Large intestine (tissue), 3 donors: ENCODE data around the gene VNN1. TPM values are rescaled to one million over a fixed set of nuclear protein-coding genes. Genes with fewer than 3 reads are reported as not detected.
"Not testable (repeated sequence)": the region's sequence is repeated elsewhere in the genome, so short reads cannot be mapped to it uniquely, and the experiment has no call there.

ENCODE experiments used
- DNase-seq, 2 donors: peaks; one replicate each; pipeline versions ENCODE4 v3.0.0 to v3.0.0-alpha.2; 2013
- H3K27ac ChIP-seq: one replicate; pipeline ENCODE4 v1.5.1; 2013; ENCODE audit warnings: low read length
- H3K27me3 ChIP-seq: 2 replicates; pipeline ENCODE4 v1.6.1; 2013; ENCODE audit warnings: low read length; ENCODE audit not compliant: control insufficient read depth, insufficient read depth
- H3K36me3 ChIP-seq: 2 replicates; pipeline ENCODE4 v1.6.1; 2013; ENCODE audit warnings: low read length; ENCODE audit not compliant: control insufficient read depth, insufficient read depth
- H3K4me1 ChIP-seq: one replicate; pipeline ENCODE4 v1.6.1; 2013; ENCODE audit warnings: low read length; ENCODE audit not compliant: control insufficient read depth, insufficient read depth
- H3K4me3 ChIP-seq: one replicate; pipeline ENCODE4 v1.5.1; 2013; ENCODE audit warnings: low read length
- H3K9me3 ChIP-seq: one replicate; pipeline ENCODE4 v1.6.1; 2013; ENCODE audit warnings: mild to moderate bottlenecking, low read depth, low read length, moderate library complexity; ENCODE audit not compliant: control insufficient read depth
- WGBS: methylation state at CpG from one replicate; pipeline ENCODE4 v1.1.5; 2013; ENCODE audit warnings: low lambda C conversion rate; ENCODE audit not compliant: insufficient coverage; 5-methylcytosine and 5-hydroxymethylcytosine counted together
- polyA plus RNA-seq: library from polyadenylated mRNA; unstranded; fragments of 120-200 nt; gene quantifications from one replicate; pipeline ENCODE4 v1.2.1, GENCODE V29; 2013

Gene VNN1
- polyA plus RNA-seq, 1 donor = 2.0 TPM

DNA sequence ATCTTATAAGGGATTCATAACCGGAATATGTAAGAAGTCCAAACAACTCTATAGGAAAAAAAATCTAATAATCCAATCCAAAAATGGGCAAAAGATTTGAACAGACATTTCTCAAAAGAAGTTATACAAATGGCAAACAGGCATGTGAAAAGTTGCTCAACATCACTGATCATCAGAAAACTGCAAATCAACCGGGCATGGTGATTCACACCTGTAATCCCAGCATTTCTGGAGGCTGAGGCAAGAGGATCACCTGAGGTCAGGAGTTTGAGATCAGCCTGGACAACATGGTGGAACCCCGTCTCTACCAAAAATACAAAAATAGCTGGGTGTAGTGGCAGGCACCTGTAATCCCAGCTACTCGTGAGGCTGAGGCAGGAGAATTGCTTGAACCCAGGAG is 7.1 kb downstream of the VNN1 start:
- H3K9me3 ChIP-seq, H3K27ac ChIP-seq, H3K36me3 ChIP-seq, DNase-seq, H3K27me3 ChIP-seq, H3K4me3 ChIP-seq, H3K4me1 ChIP-seq: not testable (repeated sequence)
- WGBS = no CpG with 5 or more reads among the region's 4 CpGs

DNA sequence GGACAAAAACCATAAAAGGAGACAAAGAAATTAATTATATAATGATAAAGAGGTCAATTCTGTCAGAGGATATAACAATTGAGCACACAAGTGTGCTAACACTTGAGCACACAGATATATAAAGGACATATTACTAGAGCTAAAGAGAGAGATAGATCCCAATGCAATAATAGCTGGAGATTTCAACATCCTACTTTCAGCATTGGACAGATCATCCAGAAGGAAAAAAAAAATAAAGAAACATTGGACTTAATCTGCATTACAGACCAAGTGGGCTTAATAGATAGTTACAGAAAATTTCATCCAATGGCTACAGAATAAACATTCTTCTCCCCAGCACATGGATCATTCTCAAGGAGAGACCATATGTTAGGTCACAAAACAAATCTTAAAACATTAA is 9.9 kb downstream of the VNN1 start:
- Histone ChIP-seq H3K9me3 (peaks cover 7% of the 10 kb centered on the region), H3K27ac (no peak overlapping the region), H3K4me3 (no peak overlapping the region), H3K36me3 (no peaks in the 10 kb centered on the region), H3K27me3 (no peaks in the 10 kb centered on the region), H3K4me1 (no peaks in the 10 kb centered on the region)
- DNase-seq = no peak

DNA sequence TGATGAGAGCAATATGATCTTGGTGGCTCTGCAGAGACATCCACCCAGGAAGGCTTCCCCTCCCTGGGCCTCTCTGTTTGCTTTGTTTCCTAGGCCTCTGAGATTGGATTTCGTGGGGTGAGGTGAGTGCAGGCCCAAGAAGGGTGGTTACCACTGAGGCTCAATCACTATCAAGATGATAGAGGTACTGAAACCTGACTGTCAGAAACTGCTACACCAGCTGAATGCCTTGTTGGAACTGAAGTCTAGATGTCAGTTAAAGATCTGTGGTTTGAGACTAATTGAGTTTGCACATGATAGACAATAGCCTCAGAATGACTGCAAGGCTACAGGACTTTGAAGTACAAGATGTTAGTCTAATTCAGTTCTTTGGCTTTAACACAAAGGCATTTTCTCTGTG is 15.2 kb downstream of the VNN1 start:
- no peak for DNase-seq
- H3K4me3 ChIP-seq = no peak overlapping the region
- H3K36me3 ChIP-seq = no peaks in the 10 kb centered on the region
- H3K9me3 ChIP-seq = peaks cover 11% of the 10 kb centered on the region
- WGBS = no CpG with 5 or more reads among the region's 1 CpG
- H3K27me3 ChIP-seq = no peaks in the 10 kb centered on the region
- no peaks in the 10 kb centered on the region for H3K4me1 ChIP-seq
- H3K27ac ChIP-seq = no peak overlapping the region

- Histone ChIP-seq H3K36me3 (no peaks in the 10 kb centered on the region), H3K27ac (no peak overlapping the region), H3K4me3 (no peak overlapping the region), H3K4me1 (no peaks in the 10 kb centered on the region), H3K27me3 (no peaks in the 10 kb centered on the region), H3K9me3 (peaks cover 11% of the 10 kb centered on the region)
- 45% methylated on average over 1 of the region's 1 CpG for WGBS
- DNase-seq = no peak
Measured at GRCh38 chr6:132695773-132696172, 18.1 kb downstream of the VNN1 start.

- 90% methylated on average over 2 of the region's 3 CpGs for WGBS
- H3K9me3 ChIP-seq = peaks cover 11% of the 10 kb centered on the region
- no peak for DNase-seq
Measured at GRCh38 chr6:132693478-132693877, 20.4 kb downstream of the VNN1 start.

DNA sequence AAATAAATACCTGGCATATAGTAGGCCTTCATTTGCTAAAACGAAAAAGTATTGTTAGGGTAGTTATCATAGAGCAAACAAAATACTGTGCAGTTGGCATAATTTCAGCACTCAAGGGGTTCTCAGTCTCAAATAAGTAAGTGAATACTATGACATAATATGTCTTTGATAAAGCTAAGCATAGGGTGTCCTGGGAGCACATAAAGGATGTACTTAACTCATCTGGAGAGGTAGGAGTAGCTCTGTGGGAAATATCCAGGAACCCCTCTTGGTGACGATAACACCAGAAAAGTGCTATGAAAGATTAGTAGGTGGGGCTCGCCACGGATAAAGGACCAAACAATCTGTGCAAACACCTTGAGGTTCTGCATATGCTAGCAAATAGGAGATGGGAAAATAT is 23.2 kb downstream of the VNN1 start:
- no peaks in the 10 kb centered on the region for H3K9me3 ChIP-seq
- no peak for DNase-seq
- 100% methylated on average over 1 of the region's 4 CpGs for WGBS
- no peak overlapping the region for H3K4me3 ChIP-seq
- H3K27me3 ChIP-seq = no peaks in the 10 kb centered on the region
- no peaks in the 10 kb centered on the region for H3K4me1 ChIP-seq
- no peaks in the 10 kb centered on the region for H3K36me3 ChIP-seq
- H3K27ac ChIP-seq = no peak overlapping the region

More at GRCh38 chr6:132693478-132693877, 20.4 kb downstream of the VNN1 start:
- Histone ChIP-seq H3K4me3 (no peak overlapping the region), H3K27ac (no peak overlapping the region), H3K36me3 (no peaks in the 10 kb centered on the region), H3K27me3 (no peaks in the 10 kb centered on the region), H3K4me1 (no peaks in the 10 kb centered on the region)

DNA sequence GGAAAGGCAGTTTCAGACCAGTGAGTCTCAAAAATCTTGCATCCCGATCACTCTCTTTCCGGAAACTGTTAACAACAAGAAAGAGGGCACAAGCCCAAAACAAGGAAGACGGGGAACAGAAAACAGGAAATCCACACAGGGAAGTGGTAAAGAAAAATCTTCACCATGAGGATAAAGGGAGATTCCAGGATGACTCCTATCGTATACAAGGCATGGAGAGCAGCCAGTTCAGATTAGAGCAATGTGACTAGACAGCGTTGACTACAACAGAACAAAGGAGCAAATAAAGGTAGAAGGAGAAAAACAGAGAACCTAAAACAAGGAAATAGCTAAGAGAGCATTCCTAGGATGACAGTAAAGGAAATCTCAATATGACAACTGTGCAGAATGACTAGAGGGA is 26.5 kb downstream of the VNN1 start:
- Histone ChIP-seq H3K4me3 (no peak overlapping the region), H3K27me3 (no peaks in the 10 kb centered on the region), H3K4me1 (no peaks in the 10 kb centered on the region), H3K36me3 (no peaks in the 10 kb centered on the region), H3K27ac (no peak overlapping the region), H3K9me3 (no peaks in the 10 kb centered on the region)
- WGBS = 87% methylated on average over 3 of the region's 5 CpGs
- DNase-seq = no peak

GRCh38 chr6:132686531-132686930 is 27.3 kb downstream of the VNN1 start:
- no peaks in the 10 kb centered on the region for H3K9me3 ChIP-seq
- H3K4me3 ChIP-seq = no peak overlapping the region
- H3K4me1 ChIP-seq = no peaks in the 10 kb centered on the region
- 89% methylated on average over 1 of the region's 3 CpGs for WGBS
- no peak overlapping the region for H3K27ac ChIP-seq
- H3K36me3 ChIP-seq = no peaks in the 10 kb centered on the region
- DNase-seq = no peak
- no peaks in the 10 kb centered on the region for H3K27me3 ChIP-seq

GRCh38 chr6:132685009-132685408 is 28.8 kb downstream of the VNN1 start:
- Histone ChIP-seq H3K27me3 (no peaks in the 10 kb centered on the region), H3K9me3 (no peaks in the 10 kb centered on the region), H3K4me3 (no peak overlapping the region), H3K27ac (no peak overlapping the region), H3K4me1 (no peaks in the 10 kb centered on the region), H3K36me3 (no peaks in the 10 kb centered on the region)
- DNase-seq = no peak
- no CpG with 5 or more reads among the region's 3 CpGs for WGBS

DNA sequence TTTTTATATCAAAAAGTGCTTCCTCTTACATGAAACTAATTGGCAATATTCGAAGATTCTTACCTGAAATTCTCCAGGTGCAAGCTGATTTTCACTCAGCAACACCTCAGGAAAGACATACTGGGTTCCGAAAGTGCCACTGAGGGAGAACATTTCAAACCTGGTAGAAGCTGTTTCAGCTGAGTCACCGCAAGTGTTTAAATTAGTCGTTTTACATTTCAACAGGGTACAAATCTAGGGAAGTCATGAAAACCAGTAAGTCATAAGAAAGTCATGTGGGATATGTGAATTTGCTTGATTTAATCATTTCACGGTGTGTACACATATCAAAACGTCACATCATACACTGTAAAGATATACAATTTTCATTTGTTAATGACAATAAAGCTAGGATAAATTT is 29.6 kb downstream of the VNN1 start:
- 87% methylated on average over 3 of the region's 6 CpGs for WGBS
- H3K9me3 ChIP-seq = no peaks in the 10 kb centered on the region
- H3K4me1 ChIP-seq = no peaks in the 10 kb centered on the region
- H3K27me3 ChIP-seq = no peaks in the 10 kb centered on the region
- H3K27ac ChIP-seq = no peak overlapping the region
- no peaks in the 10 kb centered on the region for H3K36me3 ChIP-seq
- H3K4me3 ChIP-seq = no peak overlapping the region
- DNase-seq = no peak

DNA sequence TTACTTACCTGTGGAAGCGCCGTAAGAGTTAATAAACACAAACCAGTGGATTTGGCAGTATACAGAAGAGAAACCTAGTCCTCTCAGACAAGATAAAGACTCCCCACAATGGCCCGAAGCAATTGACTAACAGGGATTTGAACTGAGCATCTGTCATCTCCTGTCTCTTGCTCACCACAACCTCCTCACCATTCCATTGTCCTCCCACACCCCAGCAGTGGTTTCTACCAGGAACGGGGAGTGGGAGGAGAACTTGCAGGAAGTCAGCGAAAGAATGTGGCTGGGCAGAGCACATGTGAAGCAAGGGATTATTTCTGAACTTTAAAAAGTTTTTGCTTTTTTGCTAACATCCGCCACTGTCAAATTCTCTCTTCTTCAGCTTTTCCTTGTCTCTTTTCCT is 30.3 kb downstream of the VNN1 start:
- no peak overlapping the region for H3K4me3 ChIP-seq
- H3K27ac ChIP-seq = no peak overlapping the region
- DNase-seq = no peak
- H3K9me3 ChIP-seq = no peaks in the 10 kb centered on the region
- no peaks in the 10 kb centered on the region for H3K27me3 ChIP-seq
- no peaks in the 10 kb centered on the region for H3K36me3 ChIP-seq
- H3K4me1 ChIP-seq = no peaks in the 10 kb centered on the region
- 79% methylated on average over 3 of the region's 6 CpGs for WGBS
